Testis (tissue), 2 donors: ENCODE results near the gene ADD1.

Source experiments
- CTCF ChIP-seq, 3 experiments: fragments of 450-650 bp in 2 of 3; fragments of 200-600 bp in 1 of 3; sonication (generic) in 1 of 3; IDR thresholded peaks; one replicate each; pipeline ENCODE4 v1.5.1; 2016 to 2019; ENCODE audit warnings: antibody characterized with exemption in 3 of 3, mild to moderate bottlenecking in 2 of 3, moderate library complexity in 1 of 3
- POLR2A ChIP-seq: fragments of 450-650 bp; IDR thresholded peaks from one replicate; pipeline ENCODE4 v1.6.1; 2017; ENCODE audit warnings: antibody characterized with exemption, mild to moderate bottlenecking, moderate library complexity

GRCh38 chr4:2977211-2978088 is 133.8 kb downstream of the ADD1 start:
- TF ChIP-seq CTCF (IDR thresholded peaks at IDR 0.05) (no peak), POLR2A (no peak)
